Measurements from ENCODE around the gene SIK3.

SIK3 gene

GRCh38 chr11:116830184-116830912 lies 267.9 kb downstream of the SIK3 start:
- H3K4me1 ChIP-seq (ENCODE audit: control insufficient read depth, insufficient read depth, low read length): peaks cover 3% of the 10 kb centered on the region; the same call in 1 of the 2 replicates
- no peak overlapping the region for H3K4me3 ChIP-seq (ENCODE audit: low read depth, low read length)
- no peak overlapping the region for H3K27ac ChIP-seq (ENCODE audit: low read depth, low read length)
- H3K36me3 ChIP-seq (ENCODE audit: control insufficient read depth, insufficient read depth, low read length): no peaks in the 10 kb centered on the region
- H3K9ac ChIP-seq (ENCODE audit: low read depth, low read length): no peak overlapping the region
- peaks cover 5% of the 10 kb centered on the region; the same call in 1 of the 2 replicates for H3K27me3 ChIP-seq (ENCODE audit: control insufficient read depth, insufficient read depth, low read length)
- no peaks in the 10 kb centered on the region for H3K9me3 ChIP-seq (ENCODE audit: control insufficient read depth, insufficient read depth, low read length)

GRCh38 chr11:116829525-116830183 lies 268.6 kb downstream of the SIK3 start, which contains the start of gene APOC3:
APOC3 (plus strand) TSS chr11:116829907; CDS start chr11:116830583, 676 bp downstream.
- Histone ChIP-seq H3K9me3 (ENCODE audit: control insufficient read depth, insufficient read depth, low read length) (no peaks in the 10 kb centered on the region), H3K27ac (ENCODE audit: low read depth, low read length) (no peak within 1 kb of the TSS), H3K4me3 (ENCODE audit: low read depth, low read length) (no peak within 1 kb of the TSS), H3K9ac (ENCODE audit: low read depth, low read length) (no peak within 1 kb of the TSS), H3K36me3 (ENCODE audit: control insufficient read depth, insufficient read depth, low read length) (no peaks in the 10 kb centered on the region), H3K27me3 (ENCODE audit: control insufficient read depth, insufficient read depth, low read length) (no peaks in the 10 kb centered on the region), H3K4me1 (ENCODE audit: control insufficient read depth, insufficient read depth, low read length) (no peaks in the 10 kb centered on the region; the same call in 1 of the 2 replicates)

DNA sequence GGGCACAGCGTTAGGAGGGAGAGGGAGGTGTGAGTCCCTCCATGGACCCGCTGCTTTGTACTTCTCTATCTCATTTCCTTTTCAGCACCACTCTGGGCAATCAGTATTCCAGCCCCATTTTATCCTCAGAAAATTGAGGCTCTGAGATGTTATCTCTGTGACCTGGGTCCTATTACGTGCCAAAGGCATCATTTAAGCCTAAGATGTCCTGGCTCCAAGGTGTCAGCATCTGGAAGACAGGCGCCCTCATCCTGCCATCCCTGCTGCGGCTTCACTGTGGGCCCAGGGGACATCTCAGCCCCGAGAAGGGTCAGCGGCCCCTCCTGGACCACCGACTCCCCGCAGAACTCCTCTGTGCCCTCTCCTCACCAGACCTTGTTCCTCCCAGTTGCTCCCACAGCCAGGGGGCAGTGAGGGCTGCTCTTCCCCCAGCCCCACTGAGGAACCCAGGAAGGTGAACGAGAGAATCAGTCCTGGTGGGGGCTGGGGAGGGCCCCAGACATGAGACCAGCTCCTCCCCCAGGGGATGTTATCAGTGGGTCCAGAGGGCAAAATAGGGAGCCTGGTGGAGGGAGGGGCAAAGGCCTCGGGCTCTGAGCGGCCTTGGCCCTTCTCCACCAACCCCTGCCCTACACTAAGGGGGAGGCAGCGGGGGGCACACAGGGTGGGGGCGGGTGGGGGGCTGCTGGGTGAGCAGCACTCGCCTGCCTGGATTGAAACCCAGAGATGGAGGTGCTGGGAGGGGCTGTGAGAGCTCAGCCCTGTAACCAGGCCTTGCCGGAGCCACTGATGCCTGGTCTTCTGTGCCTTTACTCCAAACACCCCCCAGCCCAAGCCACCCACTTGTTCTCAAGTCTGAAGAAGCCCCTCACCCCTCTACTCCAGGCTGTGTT lies 269.4 kb downstream of the SIK3 start:
- H3K27ac ChIP-seq (ENCODE audit: low read depth, low read length): no peak overlapping the region
- no peak overlapping the region for H3K9ac ChIP-seq (ENCODE audit: low read depth, low read length)
- no peaks in the 10 kb centered on the region for H3K36me3 ChIP-seq (ENCODE audit: control insufficient read depth, insufficient read depth, low read length)
- no peaks in the 10 kb centered on the region for H3K4me1 ChIP-seq (ENCODE audit: control insufficient read depth, insufficient read depth, low read length)
- H3K4me3 ChIP-seq (ENCODE audit: low read depth, low read length): no peak overlapping the region
- no peaks in the 10 kb centered on the region for H3K27me3 ChIP-seq (ENCODE audit: control insufficient read depth, insufficient read depth, low read length)
- H3K9me3 ChIP-seq (ENCODE audit: control insufficient read depth, insufficient read depth, low read length): no peaks in the 10 kb centered on the region

DNA sequence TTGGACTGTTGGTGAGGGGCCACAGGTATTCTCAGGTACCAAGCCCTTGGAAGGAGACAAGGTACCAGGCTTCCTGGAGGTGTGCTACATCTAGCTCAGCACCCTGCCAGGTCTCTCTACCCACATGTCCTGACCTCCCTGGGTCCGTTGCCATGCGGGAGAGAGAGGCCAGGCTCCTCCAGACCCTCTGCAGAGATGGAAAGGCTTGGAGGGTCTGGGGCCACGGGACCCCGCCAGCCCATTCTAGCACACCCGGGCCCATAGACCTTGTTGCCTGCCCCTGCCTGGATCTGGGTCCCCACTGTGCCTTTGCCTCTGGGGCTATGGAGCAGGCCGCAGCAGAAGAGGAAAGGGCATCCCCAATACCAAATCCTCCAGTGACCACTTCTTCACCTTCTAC lies 270.8 kb downstream of the SIK3 start:
- no peak overlapping the region for H3K27ac ChIP-seq (ENCODE audit: low read depth, low read length)
- no peaks in the 10 kb centered on the region for H3K4me1 ChIP-seq (ENCODE audit: control insufficient read depth, insufficient read depth, low read length)
- H3K27me3 ChIP-seq (ENCODE audit: control insufficient read depth, insufficient read depth, low read length): no peaks in the 10 kb centered on the region
- H3K36me3 ChIP-seq (ENCODE audit: control insufficient read depth, insufficient read depth, low read length): no peaks in the 10 kb centered on the region
- H3K4me3 ChIP-seq (ENCODE audit: low read depth, low read length): no peak overlapping the region
- no peaks in the 10 kb centered on the region for H3K9me3 ChIP-seq (ENCODE audit: control insufficient read depth, insufficient read depth, low read length)
- H3K9ac ChIP-seq (ENCODE audit: low read depth, low read length): no peak overlapping the region

DNA sequence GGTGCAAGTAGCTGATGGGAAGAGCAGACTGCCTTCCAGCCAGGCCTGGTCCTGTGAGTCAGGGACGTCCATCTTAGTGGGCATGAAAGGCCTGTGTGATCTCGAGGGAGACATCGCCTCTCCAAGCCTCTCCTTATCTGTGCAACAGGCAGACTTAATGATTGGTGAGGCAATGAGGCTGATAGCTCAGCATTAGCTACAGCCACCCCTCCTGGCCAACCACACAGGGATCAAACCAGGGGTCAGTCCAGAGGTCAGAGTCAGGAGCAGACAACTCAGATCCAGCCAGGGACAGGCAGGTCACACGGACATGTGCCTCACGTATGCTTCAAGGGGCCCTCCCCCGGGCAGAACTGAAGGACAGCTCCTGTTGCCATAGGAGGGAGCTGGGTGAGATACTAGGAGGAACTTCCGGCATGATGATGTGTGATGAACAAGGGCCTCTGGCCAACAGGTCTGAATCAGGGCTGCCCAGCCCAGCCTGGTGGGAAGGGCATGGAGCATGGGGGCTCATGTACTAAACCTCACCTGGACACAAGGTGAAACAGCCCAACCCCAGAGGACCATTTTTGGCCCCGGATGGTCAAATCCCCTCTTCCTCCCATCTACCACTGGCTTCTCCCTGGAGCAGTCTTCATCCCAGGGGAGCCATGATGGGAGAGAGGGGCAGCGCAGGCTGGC lies 271.3 kb downstream of the SIK3 start:
- Histone ChIP-seq H3K27me3 (ENCODE audit: control insufficient read depth, insufficient read depth, low read length) (no peaks in the 10 kb centered on the region), H3K4me3 (ENCODE audit: low read depth, low read length) (no peak overlapping the region), H3K9ac (ENCODE audit: low read depth, low read length) (no peak overlapping the region), H3K36me3 (ENCODE audit: control insufficient read depth, insufficient read depth, low read length) (no peaks in the 10 kb centered on the region), H3K27ac (ENCODE audit: low read depth, low read length) (no peak overlapping the region), H3K4me1 (ENCODE audit: control insufficient read depth, insufficient read depth, low read length) (no peaks in the 10 kb centered on the region), H3K9me3 (ENCODE audit: control insufficient read depth, insufficient read depth, low read length) (no peaks in the 10 kb centered on the region)

- Histone ChIP-seq H3K27ac (ENCODE audit: low read depth, low read length) (no peak overlapping the region), H3K36me3 (ENCODE audit: control insufficient read depth, insufficient read depth, low read length) (no peaks in the 10 kb centered on the region), H3K4me1 (ENCODE audit: control insufficient read depth, insufficient read depth, low read length) (no peaks in the 10 kb centered on the region), H3K9me3 (ENCODE audit: control insufficient read depth, insufficient read depth, low read length) (no peaks in the 10 kb centered on the region), H3K9ac (ENCODE audit: low read depth, low read length) (no peak overlapping the region), H3K4me3 (ENCODE audit: low read depth, low read length) (no peak overlapping the region), H3K27me3 (ENCODE audit: control insufficient read depth, insufficient read depth, low read length) (no peaks in the 10 kb centered on the region)
Observed at GRCh38 chr11:116825854-116826750, 272.1 kb downstream of the SIK3 start.

- Histone ChIP-seq H3K27me3 (ENCODE audit: control insufficient read depth, insufficient read depth, low read length) (no peaks in the 10 kb centered on the region), H3K27ac (ENCODE audit: low read depth, low read length) (no peak overlapping the region), H3K4me3 (ENCODE audit: low read depth, low read length) (no peak overlapping the region), H3K9ac (ENCODE audit: low read depth, low read length) (no peak overlapping the region), H3K4me1 (ENCODE audit: control insufficient read depth, insufficient read depth, low read length) (no peaks in the 10 kb centered on the region), H3K9me3 (ENCODE audit: control insufficient read depth, insufficient read depth, low read length) (no peaks in the 10 kb centered on the region), H3K36me3 (ENCODE audit: control insufficient read depth, insufficient read depth, low read length) (no peaks in the 10 kb centered on the region)
Observed at GRCh38 chr11:116825434-116825833, 272.8 kb downstream of the SIK3 start.

- H3K27ac ChIP-seq (ENCODE audit: low read depth, low read length): no peak within 1 kb of the TSS
- no peaks in the 10 kb centered on the region for H3K9me3 ChIP-seq (ENCODE audit: control insufficient read depth, insufficient read depth, low read length)
- H3K27me3 ChIP-seq (ENCODE audit: control insufficient read depth, insufficient read depth, low read length): no peaks in the 10 kb centered on the region
- no peak within 1 kb of the TSS for H3K9ac ChIP-seq (ENCODE audit: low read depth, low read length)
- H3K36me3 ChIP-seq (ENCODE audit: control insufficient read depth, insufficient read depth, low read length): no peaks in the 10 kb centered on the region
- H3K4me3 ChIP-seq (ENCODE audit: low read depth, low read length): no peak within 1 kb of the TSS
- no peaks in the 10 kb centered on the region for H3K4me1 ChIP-seq (ENCODE audit: control insufficient read depth, insufficient read depth, low read length)
Observed at GRCh38 chr11:116823031-116823843, 275.0 kb downstream of the SIK3 start, which contains the start of gene APOA4. APOA4 (minus strand) TSS chr11:116823304; CDS start chr11:116823191, 113 bp downstream.

DNA sequence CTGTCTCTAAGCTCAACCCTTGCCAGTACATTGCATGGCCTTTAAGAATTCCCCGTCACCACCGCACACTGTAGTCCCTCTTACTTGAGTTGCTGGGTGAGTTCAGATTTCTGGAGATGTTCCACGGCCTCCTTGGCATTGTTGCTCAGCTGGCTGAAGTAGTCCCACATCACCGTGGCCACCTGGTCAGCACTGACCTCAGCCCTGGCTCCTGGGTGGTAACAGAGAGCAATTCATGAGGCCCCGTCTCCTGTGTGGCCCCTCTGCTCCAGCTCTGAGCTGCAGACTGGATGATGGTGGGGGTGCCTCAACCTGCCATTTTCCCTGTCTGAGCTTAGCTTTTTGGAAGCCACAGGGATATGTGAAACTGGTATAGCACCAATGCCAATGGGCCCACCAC lies 275.7 kb downstream of the SIK3 start:
- no peaks in the 10 kb centered on the region for H3K27me3 ChIP-seq (ENCODE audit: control insufficient read depth, insufficient read depth, low read length)
- no peak overlapping the region for H3K27ac ChIP-seq (ENCODE audit: low read depth, low read length)
- H3K4me3 ChIP-seq (ENCODE audit: low read depth, low read length): no peak overlapping the region
- H3K9ac ChIP-seq (ENCODE audit: low read depth, low read length): no peak overlapping the region
- no peaks in the 10 kb centered on the region for H3K9me3 ChIP-seq (ENCODE audit: control insufficient read depth, insufficient read depth, low read length)
- H3K36me3 ChIP-seq (ENCODE audit: control insufficient read depth, insufficient read depth, low read length): no peaks in the 10 kb centered on the region
- H3K4me1 ChIP-seq (ENCODE audit: control insufficient read depth, insufficient read depth, low read length): no peaks in the 10 kb centered on the region
